T-helper 17 cell (primary cell): ENCODE results near the gene CA11. TPM values are rescaled to one million over a fixed set of nuclear protein-coding genes. Genes with fewer than 3 reads are reported as not detected.

ENCODE experiments used
- ATAC-seq: fragments of 150-1000 bp; cut with Tn5 transposase; 2 replicates; pipeline ENCODE4 v1.10.0; 2021; ENCODE audit warnings: mild to moderate bottlenecking, moderate library complexity
- DNase-seq, 3 donors: peaks; one replicate each; pipeline versions ENCODE4 v3.0.0 to v3.0.0-alpha.2; 2020 to 2021
- H3K9me3 ChIP-seq: one replicate; pipeline ENCODE4 v1.7.0; 2013; ENCODE audit warnings: low read length, mild to moderate bottlenecking; ENCODE audit not compliant: control insufficient read depth, poor library complexity, severe bottlenecking
- H3K27ac Mint-ChIP-seq: one replicate; pipeline ENCODE4 v1.8.0; 2022; ENCODE audit warnings: mild to moderate bottlenecking, moderate library complexity, mixed read lengths
- H3K27me3 Mint-ChIP-seq: one replicate; pipeline ENCODE4 v1.8.0; 2022; ENCODE audit warnings: mixed read lengths
- H3K36me3 Mint-ChIP-seq: one replicate; pipeline ENCODE4 v1.8.0; 2022; ENCODE audit warnings: low read depth, mixed read lengths
- H3K4me1 Mint-ChIP-seq: one replicate; pipeline ENCODE4 v1.8.0; 2022; ENCODE audit warnings: mild to moderate bottlenecking, mixed read lengths
- H3K4me3 Mint-ChIP-seq: one replicate; pipeline ENCODE4 v1.8.0; 2022; ENCODE audit warnings: mild to moderate bottlenecking, moderate library complexity, mixed read lengths
- total RNA-seq, 4 donors: library from RNA in 2 of 4; stranded (reverse) in 2 of 4; gene quantifications; one replicate each; pipeline ENCODE4 v1.2.3 and lab custom pipeline; 2022 to 2026

CA11 gene
- total RNA-seq, 2 donors from 2014 or later, result 7.4 to 9.6 TPM

DNA sequence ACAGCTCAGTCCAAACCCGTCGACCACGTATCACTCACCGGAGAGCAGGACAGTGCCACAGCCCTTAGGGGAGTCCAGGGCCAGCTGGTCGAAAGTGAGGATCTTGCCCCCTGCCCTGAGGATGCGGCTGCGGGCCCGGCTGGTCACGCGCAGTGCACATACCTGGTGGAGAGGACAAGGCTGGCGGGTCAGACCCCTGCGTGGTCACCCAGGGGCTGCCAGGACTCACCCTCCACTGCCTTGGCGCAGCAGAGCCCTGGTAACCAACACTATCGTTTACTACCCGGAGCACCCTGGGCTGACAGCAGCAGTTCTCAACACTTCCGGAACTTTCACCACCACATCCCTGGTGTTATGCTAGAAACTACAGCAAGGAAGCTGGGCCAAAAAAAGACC is 29.9 kb downstream of the CA11 start:
- no peaks in the 10 kb centered on the region for H3K9me3 ChIP-seq
- Mint-ChIP-seq H3K27ac (peak overlapping the region; percentile 98), H3K4me3 (peak overlapping the region; percentile 96), H3K27me3 (no peaks in the 10 kb centered on the region), H3K36me3 (peaks cover 3% of the 10 kb centered on the region), H3K4me1 (peaks cover 26% of the 10 kb centered on the region)
- no peak for DNase-seq
- no peak for ATAC-seq

DNA sequence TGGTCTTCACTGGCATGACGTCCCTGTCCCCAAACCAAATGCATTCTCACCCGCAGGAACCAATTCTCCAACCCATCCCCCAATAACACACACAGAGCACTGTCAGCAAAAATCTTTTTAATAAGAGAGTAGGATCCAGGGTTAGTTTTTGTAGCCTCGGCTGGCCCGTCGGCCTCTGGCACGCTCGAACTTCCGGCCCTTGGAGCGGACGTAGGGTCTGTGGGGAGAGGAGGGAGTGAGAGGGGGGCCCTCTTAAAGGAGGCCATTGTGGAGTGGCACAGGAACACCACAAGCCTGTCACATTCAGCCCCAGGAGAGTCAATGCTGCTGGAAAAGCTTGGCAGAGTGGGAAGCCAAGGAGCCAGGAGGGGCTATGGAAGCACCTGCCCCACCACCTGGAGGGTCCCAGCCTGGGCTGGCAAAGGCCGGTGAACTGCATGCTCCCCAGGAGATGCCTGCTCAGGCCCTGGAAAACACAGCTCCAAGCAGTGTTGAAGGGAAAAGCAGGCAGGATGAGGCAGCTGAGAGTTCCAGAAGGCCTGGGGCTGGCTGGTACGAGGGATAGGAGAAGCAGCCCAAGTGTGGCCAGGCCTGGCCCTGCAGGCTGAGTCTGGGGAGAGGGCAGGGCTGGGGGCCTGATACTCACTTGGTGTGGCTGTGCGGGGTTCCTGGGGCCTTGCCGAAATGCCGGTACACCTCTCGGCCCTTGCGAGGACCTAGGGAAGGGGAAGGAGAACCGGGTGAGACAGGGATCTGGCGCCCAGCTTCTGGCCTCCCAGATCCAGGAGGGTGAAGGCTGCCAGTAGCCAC is 30.6 kb downstream of the CA11 start:
- H3K4me1 Mint-ChIP-seq, result peaks cover 26% of the 10 kb centered on the region
- H3K27ac Mint-ChIP-seq, result peak overlapping the region; percentile 66
- peaks cover 3% of the 10 kb centered on the region for H3K36me3 Mint-ChIP-seq

DNA sequence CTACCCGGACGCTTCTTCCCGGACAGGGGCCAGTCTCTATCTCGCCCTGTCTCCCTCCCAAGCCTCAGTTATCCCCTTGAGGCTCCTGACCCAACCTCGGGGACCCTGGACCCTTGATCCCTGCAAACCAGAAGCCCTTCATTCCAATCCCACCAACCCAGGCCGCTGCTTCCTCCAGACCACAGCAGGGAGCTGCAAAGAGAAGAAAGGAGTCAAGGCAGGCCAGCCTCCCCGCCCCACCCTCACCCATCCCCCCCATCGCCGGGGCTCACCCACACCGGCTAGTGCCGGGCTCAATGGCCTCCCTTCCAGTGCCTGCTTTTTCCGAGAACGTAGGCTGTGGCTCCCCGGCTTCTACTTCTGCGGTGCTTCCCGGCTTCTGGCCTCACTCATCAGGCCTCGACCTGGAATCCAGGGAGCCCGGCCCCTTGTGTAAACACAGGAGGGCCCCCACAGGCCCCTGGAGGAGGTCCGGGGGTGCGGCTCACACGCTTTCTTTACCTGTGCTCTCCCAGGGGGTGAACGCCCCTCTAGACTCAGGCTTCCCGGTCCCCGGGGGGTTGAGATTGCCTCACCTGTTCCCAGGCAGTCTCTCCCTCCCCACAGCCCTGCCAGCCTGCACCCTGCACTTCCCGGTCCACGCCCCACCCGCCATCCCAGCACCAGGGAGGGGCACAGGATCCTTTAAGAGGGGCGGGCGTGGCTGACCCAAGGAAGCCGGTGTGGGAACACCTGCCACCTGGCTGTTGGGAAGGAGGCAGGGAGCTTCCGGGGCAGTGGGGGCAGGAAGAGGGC is 31.4 kb downstream of the CA11 start, which contains the start of gene FAM83E:
Gene FAM83E, minus strand, starts transcription at position 641 of the 795 bp plus-strand sequence. CDS start 1,704 bp downstream, outside the sequence.
- Mint-ChIP-seq H3K36me3 (peaks cover 3% of the 10 kb centered on the region), H3K4me3 (peak within 1 kb of the TSS; percentile 96), H3K27me3 (no peaks in the 10 kb centered on the region), H3K27ac (peak within 1 kb of the TSS; percentile 66), H3K4me1 (peaks cover 24% of the 10 kb centered on the region)
- DNase-seq, result no peak
- no peak for ATAC-seq
- no peaks in the 10 kb centered on the region for H3K9me3 ChIP-seq

More for the DNA sequence above, 30.6 kb downstream of the CA11 start:
- Mint-ChIP-seq H3K27me3 (no peaks in the 10 kb centered on the region), H3K4me3 (peak overlapping the region; percentile 96)
- DNase-seq, result no peak
- no peaks in the 10 kb centered on the region for H3K9me3 ChIP-seq
- no peak for ATAC-seq

GRCh38 chr19:48613852-48614435 is 32.0 kb downstream of the CA11 start:
- Mint-ChIP-seq H3K27me3 (no peaks in the 10 kb centered on the region), H3K4me3 (peak overlapping the region; percentile 36), H3K36me3 (peaks cover 3% of the 10 kb centered on the region), H3K27ac (peak overlapping the region; percentile 54), H3K4me1 (peaks cover 21% of the 10 kb centered on the region)
- DNase-seq, result no peak
- ATAC-seq, result no peak
- no peaks in the 10 kb centered on the region for H3K9me3 ChIP-seq

DNA sequence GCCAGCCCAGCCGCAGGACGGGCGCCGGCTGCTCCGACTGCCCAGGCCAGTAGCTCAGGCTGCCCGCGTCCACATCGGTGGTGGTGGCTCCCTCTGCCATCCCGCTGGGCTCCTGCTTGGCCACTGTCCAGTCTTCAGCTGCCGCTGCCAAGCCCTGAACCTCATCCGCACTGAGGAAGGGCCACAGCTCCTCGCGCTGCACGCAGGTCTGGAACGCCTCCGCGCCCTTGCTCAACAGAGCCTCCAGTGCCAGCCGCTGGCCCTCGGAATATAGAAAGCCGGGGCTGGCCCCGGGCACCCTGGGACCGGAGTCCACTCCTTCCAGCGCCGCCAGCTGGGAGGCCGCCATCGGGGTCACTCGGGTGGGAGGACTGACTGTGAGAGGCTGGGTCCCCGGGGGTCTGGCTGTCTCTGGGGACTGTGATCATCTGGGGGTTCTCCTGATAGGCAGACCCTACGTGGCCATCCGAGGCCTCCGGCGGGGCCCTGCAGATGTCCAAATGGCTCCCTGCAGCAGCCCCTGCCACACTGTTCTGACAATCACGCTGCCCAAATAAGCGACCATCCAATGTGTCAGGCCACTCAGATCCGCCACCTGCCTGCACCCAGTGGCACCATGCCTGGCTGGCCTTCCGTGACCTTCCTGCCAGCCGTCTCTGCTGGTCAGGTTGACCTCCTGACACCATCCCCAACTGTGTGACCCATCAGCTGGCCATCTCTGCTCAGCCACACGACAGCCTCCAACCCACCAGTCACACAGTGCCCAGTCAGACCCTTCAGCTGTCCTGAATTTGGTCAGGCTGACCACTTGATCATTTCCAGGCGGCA is 32.7 kb downstream of the CA11 start:
- no peaks in the 10 kb centered on the region for H3K27me3 Mint-ChIP-seq
- ATAC-seq, result no peak
- peak overlapping the region; percentile 31 for H3K4me3 Mint-ChIP-seq
- no peaks in the 10 kb centered on the region for H3K9me3 ChIP-seq
- peak overlapping the region; percentile 54 for H3K27ac Mint-ChIP-seq
- peaks cover 3% of the 10 kb centered on the region for H3K36me3 Mint-ChIP-seq
- DNase-seq, result no peak
- H3K4me1 Mint-ChIP-seq, result peaks cover 22% of the 10 kb centered on the region

- Mint-ChIP-seq H3K27ac (no peak overlapping the region), H3K4me3 (no peak overlapping the region), H3K36me3 (peaks cover 3% of the 10 kb centered on the region), H3K27me3 (no peaks in the 10 kb centered on the region), H3K4me1 (peaks cover 16% of the 10 kb centered on the region)
- no peak for DNase-seq
- ATAC-seq, result no peak
- H3K9me3 ChIP-seq, result no peaks in the 10 kb centered on the region
Observed at GRCh38 chr19:48611872-48612271, 34.1 kb downstream of the CA11 start.

DNA sequence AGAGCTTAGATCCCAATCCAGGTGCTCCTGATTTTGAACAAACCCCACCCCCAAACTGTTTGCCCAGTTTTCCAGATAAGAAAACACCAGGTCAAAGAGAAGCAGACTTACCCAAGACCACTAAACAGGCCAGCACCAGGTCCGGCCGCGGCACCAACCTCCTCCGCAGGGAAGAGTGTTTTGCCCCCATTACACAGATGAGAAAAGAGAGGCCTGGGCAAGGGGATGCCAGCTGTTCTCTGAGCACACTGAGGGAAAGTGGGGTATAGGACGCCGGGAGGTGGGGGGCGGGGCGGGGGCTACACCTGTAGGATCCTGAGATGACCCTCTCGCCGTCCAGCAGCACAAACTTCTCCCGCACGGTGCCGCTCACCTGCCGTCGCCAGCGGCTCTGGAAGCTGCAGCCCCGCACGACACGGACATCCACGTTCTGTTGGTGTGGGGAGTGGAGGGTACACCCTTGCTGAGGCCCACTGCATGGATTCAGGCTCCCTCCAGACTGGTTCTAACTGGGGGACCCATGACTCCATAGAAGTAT is 36.3 kb downstream of the CA11 start:
- H3K4me3 Mint-ChIP-seq, result no peak overlapping the region
- DNase-seq (no peak), ATAC-seq (no peak)
- no peaks in the 10 kb centered on the region for H3K36me3 Mint-ChIP-seq
- no peaks in the 10 kb centered on the region for H3K9me3 ChIP-seq
- H3K27me3 Mint-ChIP-seq, result no peaks in the 10 kb centered on the region
- peaks cover 7% of the 10 kb centered on the region for H3K4me1 Mint-ChIP-seq
- no peak overlapping the region for H3K27ac Mint-ChIP-seq

DNA sequence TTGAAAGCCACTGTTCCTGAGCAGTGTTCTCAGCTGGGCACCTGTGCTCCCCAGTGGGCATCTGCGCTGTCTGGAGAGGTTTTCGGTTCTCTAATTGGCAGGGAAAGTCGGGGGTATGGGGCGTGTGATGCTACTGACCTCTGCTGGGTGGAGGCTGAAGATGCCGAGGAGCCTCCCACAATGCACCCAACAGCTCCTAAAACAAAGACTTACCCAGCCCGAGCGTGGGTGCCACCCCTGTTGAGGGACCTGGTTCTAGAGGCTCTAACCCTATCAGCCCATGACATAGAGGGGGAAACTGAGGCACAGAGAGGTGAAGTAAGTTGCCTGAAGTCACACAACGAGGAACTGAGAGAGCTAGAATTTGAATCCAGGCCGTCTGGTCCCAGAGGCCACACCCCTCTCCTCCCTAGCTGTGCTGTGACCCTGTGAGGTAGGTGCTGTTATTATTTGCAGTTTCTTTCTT is 37.2 kb downstream of the CA11 start:
- peak overlapping the region; percentile 41 for H3K4me3 Mint-ChIP-seq
- no peak overlapping the region for H3K27ac Mint-ChIP-seq
- peak; percentile 92 for ATAC-seq

DNA sequence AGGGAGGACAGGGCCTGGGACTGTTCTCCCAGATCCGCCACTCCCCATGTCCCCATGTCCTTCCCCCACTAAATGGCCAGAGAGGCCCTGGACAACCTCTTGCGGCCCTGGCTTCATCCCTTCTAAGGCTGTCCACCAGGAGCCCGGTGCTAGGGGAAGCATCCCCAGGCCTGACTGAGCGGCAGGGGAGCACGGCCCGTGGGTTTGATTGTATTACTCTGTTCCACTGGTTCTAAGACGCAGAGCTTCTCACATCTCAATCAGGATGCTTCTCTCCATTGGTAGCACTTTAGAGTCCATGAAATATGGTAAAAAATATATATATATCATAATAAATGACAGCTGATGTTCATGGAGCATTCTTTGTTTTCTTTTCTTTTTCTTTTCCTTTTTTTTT is 38.6 kb downstream of the CA11 start:
- no peak overlapping the region for H3K4me3 Mint-ChIP-seq
- H3K36me3 Mint-ChIP-seq, result no peaks in the 10 kb centered on the region
- no peak for DNase-seq
- H3K27me3 Mint-ChIP-seq, result no peaks in the 10 kb centered on the region
- no peak for ATAC-seq
- no peak overlapping the region for H3K27ac Mint-ChIP-seq
- no peaks in the 10 kb centered on the region for H3K9me3 ChIP-seq
- peaks cover 4% of the 10 kb centered on the region for H3K4me1 Mint-ChIP-seq

More for the DNA sequence above, 37.2 kb downstream of the CA11 start:
- no peaks in the 10 kb centered on the region for H3K9me3 ChIP-seq
- peak in 2 of 3 donors; percentile 33 to 44 for DNase-seq
- Mint-ChIP-seq H3K4me1 (peaks cover 4% of the 10 kb centered on the region), H3K36me3 (no peaks in the 10 kb centered on the region), H3K27me3 (no peaks in the 10 kb centered on the region)

DNA sequence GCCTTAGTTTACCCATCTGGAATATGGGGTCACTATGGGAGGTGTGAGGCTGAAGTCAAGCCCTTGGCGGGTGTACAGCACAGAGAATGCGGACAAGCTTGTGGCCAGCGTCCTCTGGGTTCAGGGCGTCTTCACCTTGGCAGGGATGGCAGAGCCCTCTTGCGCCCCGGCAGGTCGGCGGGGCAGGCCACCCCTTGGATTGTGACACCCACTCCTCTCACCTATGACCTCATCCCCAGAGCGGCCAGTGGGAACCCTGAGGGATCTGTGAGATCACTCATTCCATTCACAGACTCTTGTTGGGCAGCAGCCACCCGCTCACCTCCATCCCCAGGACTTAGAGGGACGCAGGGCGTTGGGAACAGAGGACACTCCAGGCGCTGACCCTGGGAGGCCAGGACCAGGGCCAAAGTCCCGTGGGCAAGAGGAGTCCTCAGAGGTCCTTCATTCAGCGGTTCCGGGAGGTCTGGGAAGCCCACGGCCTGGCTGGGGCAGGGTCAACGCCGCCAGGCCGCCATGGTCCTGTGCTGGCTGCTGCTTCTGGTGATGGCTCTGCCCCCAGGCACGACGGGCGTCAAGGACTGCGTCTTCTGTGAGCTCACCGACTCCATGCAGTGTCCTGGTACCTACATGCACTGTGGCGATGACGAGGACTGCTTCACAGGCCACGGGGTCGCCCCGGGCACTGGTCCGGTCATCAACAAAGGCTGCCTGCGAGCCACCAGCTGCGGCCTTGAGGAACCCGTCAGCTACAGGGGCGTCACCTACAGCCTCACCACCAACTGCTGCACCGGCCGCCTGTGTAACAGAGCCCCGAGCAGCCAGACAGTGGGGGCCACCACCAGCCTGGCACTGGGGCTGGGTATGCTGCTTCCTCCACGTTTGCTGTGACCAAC is 39.3 kb downstream of the CA11 start, which contains the start of gene SPACA4:
Gene SPACA4, plus strand, starts transcription at position 280 of the 896 bp plus-strand sequence. Its CDS starts 237 bp downstream, at position 517.
- no peak within 1 kb of the TSS for H3K4me3 Mint-ChIP-seq
- DNase-seq, result no peak
- no peaks in the 10 kb centered on the region for H3K9me3 ChIP-seq
- no peaks in the 10 kb centered on the region for H3K27me3 Mint-ChIP-seq
- H3K27ac Mint-ChIP-seq, result no peak within 1 kb of the TSS
- peaks cover 4% of the 10 kb centered on the region for H3K4me1 Mint-ChIP-seq
- ATAC-seq, result no peak
- H3K36me3 Mint-ChIP-seq, result no peaks in the 10 kb centered on the region

DNA sequence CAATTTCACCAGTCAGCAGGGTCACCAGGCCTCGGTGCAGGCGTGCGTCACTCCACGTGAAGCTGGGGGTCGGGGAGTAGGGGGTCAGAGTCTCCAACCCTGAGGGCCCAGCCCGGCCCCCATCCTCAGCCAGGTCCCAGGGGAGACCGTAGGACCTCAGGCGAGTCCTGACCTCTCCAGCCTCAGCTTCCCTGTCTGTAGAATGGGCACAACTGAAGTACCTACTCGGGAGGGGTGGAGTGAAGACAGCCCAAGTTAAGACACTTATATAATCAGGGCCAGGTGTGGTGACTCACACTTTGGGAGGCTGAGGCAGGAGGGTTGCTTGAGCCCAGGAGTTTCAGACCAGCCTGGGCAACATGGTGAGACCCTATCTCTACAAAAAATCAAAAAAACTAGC is 42.1 kb downstream of the CA11 start:
- H3K9me3 ChIP-seq, result no peaks in the 10 kb centered on the region
- Mint-ChIP-seq H3K4me1 (peaks cover 3% of the 10 kb centered on the region), H3K36me3 (no peaks in the 10 kb centered on the region), H3K27me3 (peaks cover under 1% of the 10 kb centered on the region), H3K4me3 (no peak overlapping the region), H3K27ac (no peak overlapping the region)
- no peak for ATAC-seq
- no peak for DNase-seq
